Activated T-cell treated with anti-CD3 and anti-CD28 coated beads for 1 hour (primary cell): ENCODE data around the gene ZNF764.
"Not testable (repeated sequence)": the region's sequence is repeated elsewhere in the genome, so short reads cannot be mapped to it uniquely, and the experiment has no call there.

ENCODE experiments used
- DNase-seq: peaks from one replicate; pipeline ENCODE4 v3.0.0-alpha.2; 2020; ENCODE audit warnings: low read depth

The ZNF764 gene

GRCh38 chr16:30527635-30528178 is 30.5 kb downstream of the ZNF764 start:
- no peak for DNase-seq

GRCh38 chr16:30526823-30527634 is 31.1 kb downstream of the ZNF764 start:
- peak; percentile 76 for DNase-seq

GRCh38 chr16:30526137-30526822 is 31.9 kb downstream of the ZNF764 start, which contains the start of gene ZNF768:
Gene ZNF768 (minus strand): TSS chr16:30526566. CDS start chr16:30526413, 153 bp downstream.
- no peak for DNase-seq

GRCh38 chr16:30525844-30526136 is 32.4 kb downstream of the ZNF764 start:
- DNase-seq = no peak

GRCh38 chr16:30524575-30525568 is 33.3 kb downstream of the ZNF764 start:
- no peak for DNase-seq

- DNase-seq = no peak
Observed at GRCh38 chr16:30523768-30524574, 34.2 kb downstream of the ZNF764 start.

GRCh38 chr16:30522702-30523463 is 35.3 kb downstream of the ZNF764 start:
- DNase-seq = not testable (repeated sequence)

GRCh38 chr16:30521873-30522641 is 36.1 kb downstream of the ZNF764 start:
- DNase-seq = no peak

GRCh38 chr16:30521476-30521872 is 36.7 kb downstream of the ZNF764 start:
- no peak for DNase-seq

- no peak for DNase-seq
Observed at GRCh38 chr16:30519120-30520049, 38.8 kb downstream of the ZNF764 start.

GRCh38 chr16:30518552-30518951 is 39.6 kb downstream of the ZNF764 start:
- DNase-seq = no peak

- no peak for DNase-seq
Observed at GRCh38 chr16:30515275-30515674, 42.9 kb downstream of the ZNF764 start.

GRCh38 chr16:30511509-30511908 is 46.7 kb downstream of the ZNF764 start:
- no peak for DNase-seq

- no peak for DNase-seq
Observed at GRCh38 chr16:30510376-30510938, 47.7 kb downstream of the ZNF764 start.

GRCh38 chr16:30509081-30509765 is 49.0 kb downstream of the ZNF764 start:
- no peak for DNase-seq
